ENCODE measurements around the gene RFK. TPM values are rescaled to one million over a fixed set of nuclear protein-coding genes. Genes with fewer than 3 reads are reported as not detected.

Gene RFK
- total RNA-seq, 1 donor from 2014 or later: 18.1 TPM

- no peaks in the 10 kb centered on the region for H3K9me3 Mint-ChIP-seq (ENCODE audit: low read depth)
- TF ChIP-seq CTCF (IDR thresholded peaks at IDR 0.05): no peak
- H3K4me3 Mint-ChIP-seq (ENCODE audit: unreplicated experiment): no peak overlapping the region
- DNase-seq (ENCODE audit: low spot score): no peak
- H3K4me1 Mint-ChIP-seq (ENCODE audit: low read depth): peaks cover under 1% of the 10 kb centered on the region
- H3K27ac Mint-ChIP-seq (ENCODE audit: unreplicated experiment): no peak overlapping the region
- no peaks in the 10 kb centered on the region for H3K36me3 Mint-ChIP-seq (ENCODE audit: low read depth)
- H3K27me3 Mint-ChIP-seq (ENCODE audit: low read depth): peaks cover 2% of the 10 kb centered on the region
Observed at GRCh38 chr9:76359766-76360165, 34.5 kb downstream of the RFK start.

- Mint-ChIP-seq H3K27ac (ENCODE audit: unreplicated experiment) (no peak overlapping the region), H3K4me1 (ENCODE audit: low read depth) (no peaks in the 10 kb centered on the region), H3K9me3 (ENCODE audit: low read depth) (no peaks in the 10 kb centered on the region), H3K4me3 (ENCODE audit: unreplicated experiment) (no peak overlapping the region), H3K27me3 (ENCODE audit: low read depth) (peaks cover 2% of the 10 kb centered on the region), H3K36me3 (ENCODE audit: low read depth) (no peaks in the 10 kb centered on the region)
- DNase-seq (ENCODE audit: low spot score): no peak
- TF ChIP-seq CTCF (IDR thresholded peaks at IDR 0.05): no peak
Observed at GRCh38 chr9:76359365-76359764, 34.9 kb downstream of the RFK start.

GRCh38 chr9:76358628-76359280 is 35.5 kb downstream of the RFK start:
- peaks cover 2% of the 10 kb centered on the region for H3K27me3 Mint-ChIP-seq (ENCODE audit: low read depth)
- no peaks in the 10 kb centered on the region for H3K4me1 Mint-ChIP-seq (ENCODE audit: low read depth)
- DNase-seq (ENCODE audit: low spot score): no peak
- H3K4me3 Mint-ChIP-seq (ENCODE audit: unreplicated experiment): no peak overlapping the region
- H3K27ac Mint-ChIP-seq (ENCODE audit: unreplicated experiment): no peak overlapping the region
- H3K36me3 Mint-ChIP-seq (ENCODE audit: low read depth): no peaks in the 10 kb centered on the region
- no peak for TF ChIP-seq CTCF (IDR thresholded peaks at IDR 0.05)
- H3K9me3 Mint-ChIP-seq (ENCODE audit: low read depth): no peaks in the 10 kb centered on the region

- DNase-seq (ENCODE audit: low spot score): no peak
- Mint-ChIP-seq H3K4me1 (ENCODE audit: low read depth) (no peaks in the 10 kb centered on the region), H3K27ac (ENCODE audit: unreplicated experiment) (no peak overlapping the region), H3K36me3 (ENCODE audit: low read depth) (no peaks in the 10 kb centered on the region), H3K27me3 (ENCODE audit: low read depth) (peaks cover 6% of the 10 kb centered on the region), H3K9me3 (ENCODE audit: low read depth) (no peaks in the 10 kb centered on the region), H3K4me3 (ENCODE audit: unreplicated experiment) (no peak overlapping the region)
- TF ChIP-seq CTCF (IDR thresholded peaks at IDR 0.05): no peak
Observed at GRCh38 chr9:76357555-76357954, 36.7 kb downstream of the RFK start.

- Mint-ChIP-seq H3K36me3 (ENCODE audit: low read depth) (no peaks in the 10 kb centered on the region), H3K27me3 (ENCODE audit: low read depth) (peaks cover 9% of the 10 kb centered on the region), H3K4me1 (ENCODE audit: low read depth) (no peaks in the 10 kb centered on the region), H3K4me3 (ENCODE audit: unreplicated experiment) (no peak overlapping the region), H3K27ac (ENCODE audit: unreplicated experiment) (no peak overlapping the region), H3K9me3 (ENCODE audit: low read depth) (no peaks in the 10 kb centered on the region)
- DNase-seq (ENCODE audit: low spot score): no peak
- no peak for TF ChIP-seq CTCF (IDR thresholded peaks at IDR 0.05)
Observed at GRCh38 chr9:76355886-76356285, 38.3 kb downstream of the RFK start.

Measured in chondrocyte (in vitro differentiated cells).